NK-92 treated with Interleukin-12 subunit alpha and Interleukin-12 subunit beta, amount 100 ng/mL, for 24 hours (cell line): ENCODE data around the gene FRA10AC1.
"Not testable (repeated sequence)": the region's sequence is repeated elsewhere in the genome, so short reads cannot be mapped to it uniquely, and the experiment has no call there.

Experiments
- DNase-seq: peaks from one replicate; lab custom pipeline; 2025; lab: John Stamatoyannopoulos, UW

FRA10AC1 gene

GRCh38 chr10:93703066-93703465 is 674 bp upstream of the FRA10AC1 start:
- DNase-seq = no peak

DNA sequence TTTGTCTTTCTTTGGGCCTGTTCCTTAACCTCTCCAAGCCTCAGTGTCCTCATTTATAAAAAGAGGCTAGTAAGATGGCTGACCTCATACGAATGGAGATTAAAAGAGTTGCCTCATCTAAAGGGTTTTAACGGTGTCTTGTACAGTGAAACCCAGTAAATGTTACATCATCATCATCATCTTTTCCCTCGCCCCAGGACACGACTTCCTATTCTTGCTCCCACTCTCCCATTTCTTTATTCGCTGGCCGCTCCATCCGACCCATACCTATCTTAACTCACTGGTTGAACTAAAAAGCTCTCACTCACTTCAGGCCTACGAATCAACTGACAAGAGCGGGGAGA is 554 bp downstream of the FRA10AC1 start:
- DNase-seq = no peak

GRCh38 chr10:93697207-93697606 is 5.2 kb downstream of the FRA10AC1 start:
- DNase-seq = no peak

DNA sequence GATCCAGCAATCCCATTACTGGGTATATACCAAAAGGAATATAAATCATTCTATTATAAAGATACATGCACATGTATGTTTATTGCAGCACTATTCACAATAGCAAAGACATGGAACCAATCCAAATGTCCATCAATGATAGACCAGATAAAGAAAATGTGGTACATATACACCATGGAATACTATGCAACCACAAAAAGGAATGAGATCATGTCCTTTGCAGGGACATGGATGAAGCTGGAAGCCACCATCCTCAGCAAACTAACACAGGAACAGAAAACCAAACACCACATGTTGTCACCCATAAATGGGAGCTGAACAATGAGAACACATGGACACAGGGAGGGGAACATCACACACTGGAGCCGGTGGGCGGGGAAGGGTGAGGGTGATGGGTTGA is 5.8 kb downstream of the FRA10AC1 start:
- DNase-seq = not testable (repeated sequence)

DNA sequence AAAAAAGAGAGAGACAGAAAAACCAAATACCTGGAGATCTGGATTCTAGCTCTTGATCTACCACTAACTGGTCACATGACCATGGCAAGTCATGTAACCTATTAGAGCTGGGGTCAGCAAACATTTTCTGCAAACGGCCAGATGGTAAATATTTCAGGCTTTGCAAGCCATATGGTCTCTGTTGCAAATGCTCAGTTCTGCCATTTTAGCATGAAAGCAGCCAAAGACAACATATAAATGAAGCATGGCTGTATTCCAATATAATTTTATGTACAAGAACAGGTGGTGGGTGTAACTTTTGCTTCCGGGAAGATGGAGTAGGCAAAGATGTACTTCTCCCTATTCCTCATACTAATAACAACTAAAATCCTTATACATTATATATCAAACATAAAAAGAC is 6.7 kb downstream of the FRA10AC1 start:
- no peak for DNase-seq

DNA sequence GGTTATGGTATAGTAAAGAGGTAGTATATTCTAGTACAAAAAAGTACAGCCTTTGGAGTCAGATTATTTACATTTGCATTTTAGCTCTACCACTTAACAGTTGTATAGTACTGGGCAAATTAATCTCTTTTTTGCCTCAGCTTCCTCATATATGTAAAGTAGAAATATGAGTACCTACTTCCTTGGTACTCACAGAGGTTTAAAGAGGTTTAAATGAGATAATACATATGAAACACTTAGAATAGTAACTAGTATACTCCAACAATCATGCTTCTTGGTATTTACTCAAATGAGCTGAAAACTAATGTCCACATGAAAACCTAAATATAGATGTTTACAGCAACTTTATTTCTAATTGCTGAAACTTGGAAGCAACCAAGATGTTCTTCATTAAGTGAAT is 14.7 kb downstream of the FRA10AC1 start:
- no peak for DNase-seq

- DNase-seq = no peak
These were observed 21.9 kb downstream of the FRA10AC1 start for GRCh38 chr10:93680412-93681047.

DNA sequence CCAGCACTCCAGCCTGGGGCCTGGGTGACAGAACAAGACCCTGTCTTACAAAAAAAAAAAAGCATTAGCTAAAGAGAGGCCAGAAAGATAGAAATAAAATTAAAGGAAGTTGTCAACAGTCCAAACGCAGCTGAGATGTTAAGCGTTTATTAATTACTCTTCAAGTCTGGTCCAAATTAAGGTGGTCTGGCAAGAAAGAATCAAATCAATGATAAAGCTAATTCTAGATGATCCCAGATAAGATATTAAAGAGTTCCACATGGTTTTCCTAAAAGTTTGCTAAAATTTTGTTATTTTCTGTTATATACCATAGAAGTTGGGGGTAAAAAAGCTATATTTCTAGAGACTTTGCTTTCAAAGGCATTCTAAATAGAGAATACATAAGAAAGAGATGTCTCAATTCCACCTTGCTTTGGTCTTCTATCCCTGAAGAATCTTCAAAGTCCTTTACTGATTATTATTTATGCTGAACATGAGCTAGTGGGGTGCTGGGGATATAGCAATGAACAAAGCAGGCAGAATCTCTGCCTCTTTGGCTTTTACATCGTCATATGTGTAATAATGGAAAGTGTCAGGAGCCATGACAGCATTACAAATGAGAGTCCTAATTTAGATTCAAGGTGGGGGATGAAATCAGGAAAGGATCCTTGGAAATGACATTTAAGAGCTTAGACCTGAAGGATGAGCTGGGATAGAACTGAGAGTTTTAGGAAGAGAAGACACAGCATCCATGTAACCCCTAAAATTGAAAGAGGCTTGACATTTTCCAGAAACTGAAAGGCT is 23.4 kb downstream of the FRA10AC1 start:
- DNase-seq = no peak

DNA sequence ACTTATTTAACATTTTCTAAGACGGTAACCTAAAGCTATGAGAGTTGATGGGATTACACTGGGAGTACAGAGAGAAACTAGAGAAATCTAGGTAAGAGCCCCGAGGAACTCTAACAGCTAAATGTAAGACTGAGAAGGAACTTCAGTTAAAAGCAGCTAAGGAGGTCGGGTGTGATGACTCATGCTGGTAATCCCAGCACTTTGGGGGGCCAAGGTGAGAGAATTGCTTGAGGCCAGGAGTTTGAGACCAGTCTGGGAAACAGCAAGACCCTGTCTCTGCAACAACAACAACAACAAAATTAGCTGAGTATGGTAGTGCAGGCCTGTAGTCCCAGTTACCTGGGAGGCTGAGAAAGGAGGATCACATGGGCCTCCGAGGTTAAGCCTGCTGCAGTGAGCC is 24.0 kb downstream of the FRA10AC1 start:
- DNase-seq = no peak

- DNase-seq = no peak
These were observed 28.6 kb downstream of the FRA10AC1 start for GRCh38 chr10:93673791-93674190.

DNA sequence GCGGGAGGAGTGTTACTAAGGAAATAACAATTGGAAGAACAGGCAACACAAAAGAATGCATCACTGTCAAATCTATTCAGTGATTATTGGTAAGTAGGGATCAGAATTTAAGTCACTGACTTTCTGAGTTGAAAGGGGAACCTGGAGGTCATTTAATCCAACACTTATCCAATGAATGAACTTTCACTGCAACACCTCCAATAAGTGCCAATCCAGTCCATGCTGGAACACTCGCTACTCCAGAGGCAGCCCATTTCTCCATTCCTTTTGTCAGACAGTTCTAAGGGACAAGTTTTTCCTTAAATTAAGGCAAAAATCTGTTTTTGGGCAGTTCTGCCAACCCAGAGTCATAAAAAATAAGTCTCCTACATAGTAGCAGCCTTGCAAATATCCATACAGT is 29.5 kb downstream of the FRA10AC1 start:
- no peak for DNase-seq

GRCh38 chr10:93672022-93672678 is 30.2 kb downstream of the FRA10AC1 start:
- DNase-seq = no peak

- no peak for DNase-seq
These were observed 31.4 kb downstream of the FRA10AC1 start for GRCh38 chr10:93671042-93671441.

- no peak for DNase-seq
These were observed 32.0 kb downstream of the FRA10AC1 start for GRCh38 chr10:93670372-93670771.

GRCh38 chr10:93667795-93668194 is 34.6 kb downstream of the FRA10AC1 start:
- no peak for DNase-seq

DNA sequence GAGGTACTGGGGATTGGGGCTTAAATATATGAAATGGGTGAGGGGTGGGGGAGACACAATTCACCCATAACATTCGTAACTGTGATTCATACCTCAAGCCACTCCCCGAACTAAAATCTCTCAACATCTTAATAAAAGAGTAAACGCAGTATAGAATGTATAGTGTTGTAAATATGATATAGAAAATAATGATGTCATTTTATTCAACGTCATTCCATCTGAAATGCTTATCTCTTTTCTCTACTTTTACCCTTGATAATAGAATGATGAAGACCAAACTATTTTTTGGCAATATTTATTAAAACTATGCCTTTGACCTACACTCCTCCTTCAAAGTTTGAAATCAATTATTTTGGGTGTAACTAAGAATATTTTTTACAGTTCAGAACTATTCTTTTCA is 36.4 kb downstream of the FRA10AC1 start:
- no peak for DNase-seq

GRCh38 chr10:93657757-93658156 is 44.6 kb downstream of the FRA10AC1 start:
- no peak for DNase-seq

DNA sequence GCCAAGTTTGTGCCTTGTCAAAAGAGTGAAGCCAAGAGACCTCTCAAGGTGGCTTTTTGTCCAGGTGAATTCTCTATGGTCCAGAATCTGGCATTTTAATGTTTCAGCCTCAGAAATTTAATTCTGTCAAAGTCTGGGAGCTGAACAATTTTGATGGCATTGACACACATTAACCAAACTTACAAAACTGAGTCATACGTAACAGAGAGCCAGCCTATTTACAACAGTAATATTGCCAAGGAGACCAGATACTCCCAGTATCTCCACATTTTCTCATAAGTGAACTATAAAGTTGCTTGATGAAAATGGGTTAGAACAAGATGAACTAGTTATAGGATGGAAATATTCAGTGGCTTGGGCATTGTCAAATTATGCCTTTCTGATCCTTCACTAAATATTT is 46.2 kb downstream of the FRA10AC1 start:
- DNase-seq = no peak

GRCh38 chr10:93654201-93654600 is 48.2 kb downstream of the FRA10AC1 start:
- DNase-seq = no peak

- DNase-seq = no peak
These were observed 49.5 kb downstream of the FRA10AC1 start for GRCh38 chr10:93652857-93653256.

- DNase-seq = no peak
These were observed 62.6 kb downstream of the FRA10AC1 start for GRCh38 chr10:93639791-93640190.

- DNase-seq = no peak
These were observed 71.5 kb downstream of the FRA10AC1 start for GRCh38 chr10:93630625-93631557.
